ENCODE data around the gene EHF. TPM values are rescaled to one million over a fixed set of nuclear protein-coding genes. Genes with fewer than 3 reads are reported as not detected.

Gene EHF
- 36.4 TPM for total RNA-seq
- long read RNA-seq, transcript EHF-201 (9 exons, 3,150 nt): major isoform, 8 of 34 reads
- long read RNA-seq, partial matches to known transcripts: 12 of 34 reads
- long read RNA-seq, other reads (novel, unspliced or antisense): 12 of 34 reads

- H3K4me3 ChIP-seq: peak within 1 kb of the TSS; percentile 41
- DNase-seq (no peak), ATAC-seq (peak; percentile 64)
- no peaks in the 10 kb centered on the region for H3K4me1 ChIP-seq
- peak within 1 kb of the TSS; percentile 80 for H3K27ac ChIP-seq
- no peaks in the 10 kb centered on the region for H3K9me3 ChIP-seq
- no peaks in the 10 kb centered on the region for H3K36me3 ChIP-seq
- no peaks in the 10 kb centered on the region for H3K27me3 ChIP-seq
- intact Hi-C loops (cut with DNase I): no loop called here
- TF ChIP-seq CTCF (IDR thresholded peaks at IDR 0.05): no peak
Measured at GRCh38 chr11:34620820-34621792, at the start of gene EHF. TSS of gene EHF (plus strand) at chr11:34621093. CDS start at chr11:34642631, 21,538 bp downstream.

GRCh38 chr11:34573537-34573936 is 47.4 kb upstream of the EHF start:
- Histone ChIP-seq H3K27ac (no peak overlapping the region), H3K4me3 (no peak overlapping the region), H3K9me3 (no peaks in the 10 kb centered on the region), H3K4me1 (no peaks in the 10 kb centered on the region), H3K36me3 (no peaks in the 10 kb centered on the region), H3K27me3 (no peaks in the 10 kb centered on the region)
- intact Hi-C loops (cut with DNase I): no loop called here
- no peak for DNase-seq
- no peak for TF ChIP-seq CTCF (IDR thresholded peaks at IDR 0.05)
- ATAC-seq: no peak

- Histone ChIP-seq H3K4me3 (no peak overlapping the region), H3K27ac (no peak overlapping the region), H3K27me3 (no peaks in the 10 kb centered on the region), H3K36me3 (no peaks in the 10 kb centered on the region), H3K9me3 (no peaks in the 10 kb centered on the region), H3K4me1 (no peaks in the 10 kb centered on the region)
- intact Hi-C loops (cut with DNase I): no loop called here
- no peak for TF ChIP-seq CTCF (IDR thresholded peaks at IDR 0.05)
- ATAC-seq: no peak
- no peak for DNase-seq
Measured at GRCh38 chr11:34575261-34575660, 45.6 kb upstream of the EHF start.

GRCh38 chr11:34575671-34576070 is 45.2 kb upstream of the EHF start:
- Histone ChIP-seq H3K4me1 (no peaks in the 10 kb centered on the region), H3K9me3 (no peaks in the 10 kb centered on the region), H3K36me3 (no peaks in the 10 kb centered on the region), H3K27me3 (no peaks in the 10 kb centered on the region), H3K27ac (no peak overlapping the region), H3K4me3 (no peak overlapping the region)
- ATAC-seq (no peak), DNase-seq (no peak)
- TF ChIP-seq CTCF (IDR thresholded peaks at IDR 0.05): no peak
- intact Hi-C loops (cut with DNase I): no loop called here

GRCh38 chr11:34576331-34576730 is 44.6 kb upstream of the EHF start:
- no peak for TF ChIP-seq CTCF (IDR thresholded peaks at IDR 0.05)
- H3K36me3 ChIP-seq: no peaks in the 10 kb centered on the region
- H3K4me3 ChIP-seq: no peak overlapping the region
- ATAC-seq (no peak), DNase-seq (no peak)
- H3K27me3 ChIP-seq: no peaks in the 10 kb centered on the region
- no peaks in the 10 kb centered on the region for H3K9me3 ChIP-seq
- H3K27ac ChIP-seq: no peak overlapping the region
- no peaks in the 10 kb centered on the region for H3K4me1 ChIP-seq
- intact Hi-C loops (cut with DNase I): no loop called here

Data from upper lobe of right lung (tissue), 1 donor.